Measurements from ENCODE around the gene ABHD2. TPM values are rescaled to one million over a fixed set of nuclear protein-coding genes. Genes with fewer than 3 reads are reported as not detected.

ABHD2 gene
- total RNA-seq, 2 donors from 2014 or later, result 50.8 to 136 TPM

DNA sequence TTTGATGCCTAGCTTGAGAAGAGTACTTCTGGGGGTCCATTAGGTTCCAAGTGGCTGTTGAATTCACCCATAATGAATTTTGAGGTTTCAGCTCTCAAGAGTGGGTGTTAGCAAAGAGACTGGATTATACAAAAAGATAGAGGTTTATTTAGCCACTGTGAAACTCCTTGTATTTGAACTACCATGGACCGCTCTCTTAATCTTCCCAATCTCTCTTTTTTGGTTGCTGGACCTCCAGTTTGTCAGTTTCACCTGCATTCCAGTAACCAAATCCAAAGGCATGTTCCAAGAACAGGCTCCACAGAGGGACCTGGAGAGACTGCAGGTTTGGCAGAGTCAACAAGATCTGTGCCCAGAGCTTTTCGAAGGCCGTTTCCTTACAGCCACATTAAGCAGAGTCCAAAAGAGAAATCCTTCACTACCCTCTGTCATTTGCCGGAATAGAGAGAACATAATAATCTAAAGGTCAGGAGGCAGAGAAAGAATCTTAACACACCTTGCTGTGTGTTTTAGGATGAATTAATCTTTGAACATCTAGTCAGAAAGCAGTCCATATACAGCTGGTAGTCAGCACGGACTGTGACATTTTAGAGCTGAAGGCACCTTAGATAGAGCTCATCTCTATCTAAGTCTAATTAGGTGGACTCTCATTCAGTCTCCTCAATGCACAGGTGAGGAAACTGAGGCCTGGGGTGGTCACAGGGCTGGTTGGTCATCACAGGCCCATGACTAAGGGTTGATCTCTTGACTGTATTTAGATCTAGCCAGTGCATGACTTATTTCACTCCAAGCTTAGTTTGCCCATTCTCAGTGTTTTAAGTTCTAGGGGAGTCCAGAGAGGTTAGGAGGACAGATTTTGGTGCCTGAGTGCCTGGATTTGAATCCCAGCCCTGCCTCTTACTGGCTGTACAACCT is 1.3 kb downstream of the ABHD2 start:
- Histone ChIP-seq H3K4me3 (peak overlapping the region in 1 of 2 donors; percentile 88), H3K36me3 (replicated peaks in 1 of 2; ENCODE audit: insufficient read depth in 1 of 2, low read depth in 2 of 2) (no peaks in the 10 kb centered on the region), H3K27me3 (no peaks in the 10 kb centered on the region), H3K4me1 (peaks cover 60% of the 10 kb centered on the region), H3K27ac (peak overlapping the region; percentile 93 to 98 (median 95)), H3K9me3 (no peaks in the 10 kb centered on the region)
- intact Hi-C loops (cut with DNase I), result no loop called here
- ATAC-seq, result no peak
- WGBS, 2 donors, result 18 to 22% methylated on average over 5 of the region's 5 CpGs
- DNase-seq, result peak; percentile 43 to 65 (median 62)
- TF ChIP-seq POLR2A (IDR thresholded peaks at IDR 0.05) (peak in 1 of 3 donors; percentile 31), CTCF (IDR thresholded peaks at IDR 0.05) (no peak)

DNA sequence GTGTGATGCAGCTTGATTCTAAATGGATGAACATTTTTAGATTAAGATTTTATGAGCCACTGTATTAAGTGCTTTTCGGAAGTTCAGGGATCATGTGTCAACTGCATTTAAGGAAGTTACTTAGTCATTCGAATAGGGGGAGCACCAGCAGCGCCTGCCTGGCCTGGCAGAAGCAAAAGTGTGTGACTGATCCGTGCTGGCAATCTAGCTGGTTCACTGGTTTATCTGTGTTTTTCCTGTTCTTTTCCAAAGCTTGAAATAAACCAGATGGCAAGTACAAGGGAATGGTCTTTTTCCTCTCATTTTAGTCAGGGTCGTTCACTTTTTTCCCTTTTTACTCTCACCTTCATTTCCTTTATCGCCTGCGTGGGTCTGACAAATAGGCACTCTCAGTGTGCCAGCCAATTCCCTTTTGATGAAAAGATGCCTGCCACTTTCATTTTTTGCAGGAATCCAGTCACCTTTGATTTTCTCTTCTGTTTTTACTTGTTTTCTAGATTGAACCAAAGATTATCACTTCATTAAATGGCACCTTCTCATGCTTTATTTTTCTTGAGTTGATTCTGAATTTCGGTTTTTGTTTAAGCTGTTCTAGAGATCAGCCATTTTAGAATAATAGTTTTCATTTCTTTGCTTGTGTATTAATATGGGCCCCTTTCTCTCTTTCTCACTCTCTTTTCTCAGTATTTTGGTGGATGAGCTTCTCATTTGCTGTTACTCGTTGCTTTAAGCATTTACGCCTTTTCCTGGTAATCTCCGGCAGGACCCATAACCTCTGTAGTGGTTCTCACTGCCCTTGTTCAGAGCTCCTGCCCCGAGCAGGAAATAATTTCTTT is 2.8 kb downstream of the ABHD2 start:
- TF ChIP-seq CTCF (IDR thresholded peaks at IDR 0.05) (no peak), POLR2A (IDR thresholded peaks at IDR 0.05) (peak in 2 of 3 donors; percentile 56 to 75)
- peak; percentile 64 to 87 (median 82) for DNase-seq
- ATAC-seq, result no peak
- Histone ChIP-seq H3K27me3 (no peaks in the 10 kb centered on the region), H3K4me3 (no peak overlapping the region), H3K36me3 (replicated peaks in 1 of 2; ENCODE audit: insufficient read depth in 1 of 2, low read depth in 2 of 2) (no peaks in the 10 kb centered on the region), H3K4me1 (peaks cover 75% of the 10 kb centered on the region), H3K27ac (peak overlapping the region; percentile 93 to 98 (median 95)), H3K9me3 (no peaks in the 10 kb centered on the region)
- intact Hi-C loops (cut with DNase I), result no loop called here
- 12 to 16% methylated on average over 12 of the region's 12 CpGs for WGBS, 2 donors

- DNase-seq (no peak), ATAC-seq (no peak)
- intact Hi-C loops (cut with DNase I), result no loop called here
- Histone ChIP-seq H3K9me3 (no peaks in the 10 kb centered on the region), H3K4me3 (no peak overlapping the region), H3K4me1 (peaks cover 80% of the 10 kb centered on the region), H3K27ac (peak overlapping the region; percentile 65 to 95 (median 94)), H3K27me3 (no peaks in the 10 kb centered on the region), H3K36me3 (replicated peaks in 1 of 2; ENCODE audit: insufficient read depth in 1 of 2, low read depth in 2 of 2) (no peaks in the 10 kb centered on the region)
- no peak for TF ChIP-seq POLR2A (IDR thresholded peaks at IDR 0.05)
- TF ChIP-seq CTCF (IDR thresholded peaks at IDR 0.05), result no peak
- 57 to 80% methylated on average over 1 of the region's 1 CpG for WGBS, 2 donors
Observed at GRCh38 chr15:89091627-89092220, 3.5 kb downstream of the ABHD2 start.

DNA sequence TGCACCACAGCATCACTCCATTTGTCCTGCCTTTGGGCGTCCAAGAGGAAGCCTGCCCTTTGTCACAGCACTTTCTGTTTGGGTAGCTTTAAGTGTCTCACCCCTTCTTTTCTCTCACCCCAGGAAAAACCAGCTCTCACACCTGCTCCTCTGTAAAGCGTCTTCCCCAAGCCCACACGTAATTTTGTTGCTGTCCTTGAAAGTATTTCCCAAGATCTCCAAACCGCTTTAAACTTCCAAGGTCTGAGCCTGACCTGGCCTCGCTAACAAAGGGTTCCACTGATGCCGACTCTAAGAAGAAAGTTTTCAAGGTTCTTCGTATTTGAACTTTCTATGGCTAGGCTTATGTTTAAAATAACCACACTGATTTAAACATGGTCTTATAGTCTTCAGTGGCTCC is 5.3 kb downstream of the ABHD2 start:
- TF ChIP-seq CTCF (IDR thresholded peaks at IDR 0.05), result no peak
- no peak for TF ChIP-seq POLR2A (IDR thresholded peaks at IDR 0.05)
- Histone ChIP-seq H3K36me3 (replicated peaks in 1 of 2; ENCODE audit: insufficient read depth in 1 of 2, low read depth in 2 of 2) (no peaks in the 10 kb centered on the region), H3K4me3 (no peak overlapping the region), H3K27me3 (no peaks in the 10 kb centered on the region), H3K9me3 (no peaks in the 10 kb centered on the region), H3K27ac (peak overlapping the region; percentile 62 to 95 (median 80)), H3K4me1 (peaks cover 93% of the 10 kb centered on the region)
- WGBS, 2 donors, result 42 to 56% methylated on average over 7 of the region's 7 CpGs
- intact Hi-C loops (cut with DNase I), result no loop called here
- peak in 1 of 4 donors; percentile 41 for DNase-seq
- no peak for ATAC-seq
